SK-N-MC (cell line): ENCODE results near the gene CALHM1.

ENCODE experiments used
- DNase-seq: peaks from one replicate; pipeline ENCODE4 v3.0.0-alpha.2; 2011; ENCODE audit warnings: low read depth, low spot score
- H3K27ac ChIP-seq: fragments of 200-600 bp; sonication (generic); 2 replicates; pipeline ENCODE4 v1.5.1; 2016; ENCODE audit warnings: mixed run types
- H3K36me3 ChIP-seq: fragments of 200-600 bp; sonication (generic); 2 replicates; pipeline ENCODE4 v1.6.1; 2017; ENCODE audit warnings: antibody characterized with exemption, low read length, mixed read lengths; ENCODE audit not compliant: insufficient read depth
- H3K4me3 ChIP-seq: fragments of 200-600 bp; sonication (generic); 2 replicates; pipeline ENCODE4 v1.5.1; 2016
- H3K9ac ChIP-seq: fragments of 200-600 bp; sonication (generic); 2 replicates; pipeline ENCODE4 v1.8.0; 2017; ENCODE audit warnings: mixed run types, mixed read lengths; ENCODE audit not compliant: insufficient read length
- H3K9me3 ChIP-seq: fragments of 200-600 bp; sonication (generic); 2 replicates; pipeline ENCODE4 v1.6.1; 2017; ENCODE audit warnings: low read depth, mild to moderate bottlenecking, antibody characterized with exemption, low read length, moderate library complexity, mixed read lengths
- EZH2 ChIP-seq: fragments of 200-600 bp; sonication (generic); IDR thresholded peaks from one replicate; pipeline ENCODE4 v1.6.1; 2017; ENCODE audit warnings: antibody characterized with exemption
- FOXP2 ChIP-seq: optimal IDR thresholded peaks from 2 replicates; pipeline ENCODE3; 2011; ENCODE audit warnings: mild to moderate bottlenecking, moderate library complexity; ENCODE audit not compliant: insufficient read depth; ENCODE audit errors: extremely low read length, control extremely low read depth
- POLR2AphosphoS5 ChIP-seq: IDR thresholded peaks from 2 replicates; pipeline ENCODE4 v1.6.1; 2012; ENCODE audit warnings: mild to moderate bottlenecking, low read depth, low read length, borderline replicate concordance

CALHM1 gene

GRCh38 chr10:103445767-103446567, 12.7 kb downstream of the CALHM1 start:
- no peak for DNase-seq
- no peak for TF ChIP-seq FOXP2
- no peak for TF ChIP-seq POLR2AphosphoS5
- TF ChIP-seq EZH2, result no peak
- Histone ChIP-seq H3K36me3 (peaks cover 15% of the 10 kb centered on the region; the same call in 1 of the 2 replicates), H3K9ac (no peak overlapping the region), H3K27ac (no peak overlapping the region), H3K4me3 (no peak overlapping the region), H3K9me3 (no peaks in the 10 kb centered on the region)

- Histone ChIP-seq H3K9me3 (no peaks in the 10 kb centered on the region), H3K9ac (no peak overlapping the region), H3K36me3 (peaks cover 15% of the 10 kb centered on the region; the same call in 1 of the 2 replicates), H3K27ac (no peak overlapping the region), H3K4me3 (no peak overlapping the region)
- TF ChIP-seq FOXP2 (no peak), EZH2 (no peak), POLR2AphosphoS5 (no peak)
- no peak for DNase-seq
Measured at GRCh38 chr10:103445366-103445765, 13.3 kb downstream of the CALHM1 start.

GRCh38 chr10:103444478-103444877, 14.2 kb downstream of the CALHM1 start:
- Histone ChIP-seq H3K9me3 (no peaks in the 10 kb centered on the region), H3K36me3 (peaks cover 15% of the 10 kb centered on the region; the same call in 1 of the 2 replicates)

DNA sequence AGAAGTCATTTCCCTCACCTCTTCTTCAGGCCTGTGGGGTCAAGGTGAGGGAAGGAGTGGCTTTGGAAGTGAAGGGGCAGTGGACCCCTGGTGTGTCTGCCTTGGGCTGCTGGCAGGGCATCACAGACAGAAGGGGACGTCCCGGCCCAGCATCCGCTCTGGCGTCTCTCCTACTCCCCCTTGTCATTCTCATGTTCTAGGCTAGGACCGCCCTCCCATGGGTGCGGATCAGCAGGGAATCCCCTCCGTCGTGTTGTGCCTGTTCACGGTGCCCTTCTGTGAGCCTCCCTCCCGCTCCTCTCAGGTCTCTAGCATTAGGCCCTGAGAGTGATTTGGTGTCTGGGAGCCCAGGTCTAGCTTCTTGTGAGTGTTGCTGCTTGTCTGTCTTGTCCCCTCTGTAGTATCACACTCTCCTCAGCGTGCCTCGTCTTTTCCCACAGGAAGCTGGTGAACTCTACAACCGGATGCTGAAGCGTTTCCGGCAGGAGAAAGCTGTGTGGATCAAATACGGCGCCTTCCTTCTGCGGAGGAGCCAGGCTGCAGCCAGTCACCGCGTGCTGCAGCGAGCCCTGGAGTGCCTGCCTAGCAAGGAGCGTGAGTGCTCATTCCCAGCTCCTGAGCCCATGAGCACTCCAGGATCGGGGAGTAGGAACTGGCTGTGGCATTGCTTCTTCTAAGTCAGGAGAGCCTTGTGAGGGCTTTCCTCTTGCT, 15.1 kb downstream of the CALHM1 start:
- H3K9me3 ChIP-seq, result no peaks in the 10 kb centered on the region
- H3K27ac ChIP-seq, result no peak overlapping the region
- no peak overlapping the region for H3K4me3 ChIP-seq
- TF ChIP-seq FOXP2 (no peak), POLR2AphosphoS5 (no peak), EZH2 (no peak)
- H3K9ac ChIP-seq, result no peak overlapping the region
- no peak for DNase-seq
- H3K36me3 ChIP-seq, result peaks cover 15% of the 10 kb centered on the region; the same call in 1 of the 2 replicates

More at GRCh38 chr10:103444478-103444877, 14.2 kb downstream of the CALHM1 start:
- no peak overlapping the region for H3K4me3 ChIP-seq
- H3K27ac ChIP-seq, result no peak overlapping the region
- no peak overlapping the region for H3K9ac ChIP-seq
- no peak for DNase-seq
- no peak for TF ChIP-seq EZH2
- TF ChIP-seq POLR2AphosphoS5, result no peak
- TF ChIP-seq FOXP2, result no peak

DNA sequence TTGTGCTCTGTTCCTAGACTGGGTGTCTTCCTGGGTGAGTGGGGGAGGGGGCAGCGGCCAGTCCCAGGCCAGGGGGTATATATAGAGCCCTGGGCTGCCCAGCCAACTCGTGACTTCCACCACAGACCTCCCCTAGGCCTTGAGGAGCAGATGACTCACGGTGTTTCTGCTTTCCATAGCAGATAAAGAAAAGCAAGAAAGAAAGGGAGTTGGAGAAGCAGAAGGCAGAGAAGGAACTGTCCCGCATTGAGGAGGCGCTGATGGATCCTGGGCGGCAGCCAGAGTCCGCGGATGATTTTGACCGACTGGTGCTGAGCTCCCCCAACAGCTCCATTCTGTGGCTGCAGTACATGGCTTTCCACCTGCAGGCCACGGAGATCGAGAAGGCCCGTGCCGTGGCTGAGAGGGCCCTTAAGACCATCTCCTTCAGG, 16.7 kb downstream of the CALHM1 start:
- no peaks in the 10 kb centered on the region for H3K9me3 ChIP-seq

DNA sequence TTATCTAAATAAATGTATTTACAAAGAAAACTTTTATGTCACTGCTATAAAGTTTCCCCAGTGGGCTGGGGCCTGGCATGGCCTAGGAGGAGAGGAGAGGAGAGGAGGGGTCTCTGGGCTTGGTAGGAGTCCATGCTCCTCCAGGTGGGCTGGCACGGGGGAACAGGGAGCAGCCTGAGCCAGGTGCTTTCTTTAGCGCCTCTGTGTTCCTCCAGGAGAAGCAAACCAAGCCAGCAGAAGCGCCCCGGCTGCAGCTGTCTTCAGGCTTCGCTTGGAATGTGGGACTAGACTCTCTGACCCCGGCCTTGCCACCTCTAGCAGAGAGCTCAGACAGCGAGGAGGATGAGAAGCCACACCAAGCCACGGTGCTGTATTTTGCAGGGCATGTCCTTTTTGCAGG, 17.1 kb downstream of the CALHM1 start:
- Histone ChIP-seq H3K9me3 (no peaks in the 10 kb centered on the region), H3K4me3 (no peak overlapping the region), H3K27ac (no peak overlapping the region), H3K9ac (no peak overlapping the region), H3K36me3 (peaks cover 16% of the 10 kb centered on the region; the same call in 1 of the 2 replicates)
- TF ChIP-seq FOXP2, result no peak
- no peak for TF ChIP-seq POLR2AphosphoS5
- TF ChIP-seq EZH2, result no peak
- DNase-seq, result no peak

More for the DNA sequence above, 16.7 kb downstream of the CALHM1 start:
- H3K9ac ChIP-seq, result no peak overlapping the region
- TF ChIP-seq EZH2 (no peak), POLR2AphosphoS5 (no peak), FOXP2 (no peak)
- no peak overlapping the region for H3K27ac ChIP-seq
- no peak for DNase-seq
- peaks cover 15% of the 10 kb centered on the region; the same call in 1 of the 2 replicates for H3K36me3 ChIP-seq
- H3K4me3 ChIP-seq, result no peak overlapping the region

DNA sequence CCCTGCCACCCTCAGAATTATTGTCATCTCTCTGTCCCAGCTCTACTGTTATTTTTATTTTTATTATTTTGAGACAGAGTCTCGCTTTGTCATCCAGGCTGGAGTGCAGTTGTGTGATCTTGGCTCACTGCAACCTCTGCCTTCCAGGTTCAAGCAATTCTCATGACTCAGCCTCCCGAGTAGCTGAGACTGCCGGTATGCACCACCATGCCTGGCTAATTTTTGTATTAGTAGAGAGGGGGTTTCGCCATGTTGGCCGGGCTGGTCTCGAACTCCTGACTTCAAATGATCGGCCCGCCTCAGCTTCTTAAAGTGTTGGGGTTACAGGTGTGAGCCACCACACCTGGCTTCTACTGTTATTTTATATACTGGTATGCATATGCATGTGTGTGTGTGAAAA, 17.5 kb downstream of the CALHM1 start:
- no peak for TF ChIP-seq EZH2
- TF ChIP-seq POLR2AphosphoS5, result no peak
- TF ChIP-seq FOXP2, result no peak
- H3K9ac ChIP-seq, result no peak overlapping the region
- H3K4me3 ChIP-seq, result no peak overlapping the region
- H3K9me3 ChIP-seq, result no peaks in the 10 kb centered on the region
- H3K27ac ChIP-seq, result no peak overlapping the region
- peaks cover 19% of the 10 kb centered on the region; the same call in 1 of the 2 replicates for H3K36me3 ChIP-seq
- no peak for DNase-seq

GRCh38 chr10:103440416-103440815, 18.3 kb downstream of the CALHM1 start:
- no peak for DNase-seq
- H3K4me3 ChIP-seq, result no peak overlapping the region
- no peak overlapping the region for H3K27ac ChIP-seq
- no peak for TF ChIP-seq FOXP2
- TF ChIP-seq EZH2, result no peak
- TF ChIP-seq POLR2AphosphoS5, result no peak
- H3K9ac ChIP-seq, result no peak overlapping the region
- H3K9me3 ChIP-seq, result no peaks in the 10 kb centered on the region
- H3K36me3 ChIP-seq, result peaks cover 12% of the 10 kb centered on the region; the same call in 1 of the 2 replicates
